Ecto neural progenitor cell (in vitro differentiated cells): ENCODE results near the gene AP1M2.
"Not testable (repeated sequence)": the region's sequence is repeated elsewhere in the genome, so short reads cannot be mapped to it uniquely, and the experiment has no call there.

Experiments
- DNase-seq: peaks from one replicate; pipeline ENCODE4 v3.0.0-alpha.2; 2018; ENCODE audit warnings: low spot score

AP1M2 gene

GRCh38 chr19:10565028-10565566 lies 22.0 kb downstream of the AP1M2 start:
- peak; percentile 72 for DNase-seq

GRCh38 chr19:10562609-10563008 lies 24.5 kb downstream of the AP1M2 start:
- no peak for DNase-seq

- no peak for DNase-seq
These were observed 27.0 kb downstream of the AP1M2 start for GRCh38 chr19:10560154-10560553.

GRCh38 chr19:10557603-10558197 lies 29.4 kb downstream of the AP1M2 start:
- DNase-seq, result no peak

- no peak for DNase-seq
These were observed 31.5 kb downstream of the AP1M2 start for GRCh38 chr19:10555610-10555973.

- no peak for DNase-seq
These were observed 32.1 kb downstream of the AP1M2 start for GRCh38 chr19:10554760-10555609.

GRCh38 chr19:10553943-10554381 lies 33.1 kb downstream of the AP1M2 start:
- DNase-seq, result no peak

GRCh38 chr19:10553087-10553667 lies 33.9 kb downstream of the AP1M2 start:
- no peak for DNase-seq

GRCh38 chr19:10552510-10553053 lies 34.5 kb downstream of the AP1M2 start:
- DNase-seq, result no peak

- no peak for DNase-seq
These were observed 35.3 kb downstream of the AP1M2 start for GRCh38 chr19:10551698-10552301.

GRCh38 chr19:10551006-10551405 lies 36.1 kb downstream of the AP1M2 start:
- DNase-seq, result not testable (repeated sequence)

- DNase-seq, result no peak
These were observed 36.8 kb downstream of the AP1M2 start for GRCh38 chr19:10550336-10550735.

GRCh38 chr19:10549733-10550132 lies 37.4 kb downstream of the AP1M2 start:
- DNase-seq, result no peak

GRCh38 chr19:10548746-10549276 lies 38.3 kb downstream of the AP1M2 start:
- DNase-seq, result no peak

GRCh38 chr19:10546817-10547216 lies 40.3 kb downstream of the AP1M2 start:
- DNase-seq, result no peak

- no peak for DNase-seq
These were observed 42.3 kb downstream of the AP1M2 start for GRCh38 chr19:10544753-10545251.

GRCh38 chr19:10544242-10544752 lies 42.8 kb downstream of the AP1M2 start:
- no peak for DNase-seq

GRCh38 chr19:10543420-10544241 lies 43.5 kb downstream of the AP1M2 start, which contains the start of gene ATG4D:
TSS of gene ATG4D (plus strand) at chr19:10543904. CDS start at chr19:10544091, 187 bp downstream.
- peak; percentile 92 for DNase-seq

- no peak for DNase-seq
These were observed 44.1 kb downstream of the AP1M2 start for GRCh38 chr19:10543059-10543419.

GRCh38 chr19:10539016-10539415 lies 48.1 kb downstream of the AP1M2 start:
- not testable (repeated sequence) for DNase-seq
